GM19455 (cell line): ENCODE results near the gene LRRTM3.

Experiments
- ATAC-seq: cut with Tn5 transposase; IDR thresholded peaks from one replicate; pipeline ENCODE4 v1.9.1; 2021; ENCODE audit not compliant: unreplicated experiment

The LRRTM3 gene

GRCh38 chr10:67112765-67113164 lies 186.9 kb downstream of the LRRTM3 start:
- ATAC-seq: no peak

GRCh38 chr10:67114945-67115344 lies 189.1 kb downstream of the LRRTM3 start:
- ATAC-seq: no peak

GRCh38 chr10:67115972-67116371 lies 190.1 kb downstream of the LRRTM3 start:
- ATAC-seq: no peak

DNA sequence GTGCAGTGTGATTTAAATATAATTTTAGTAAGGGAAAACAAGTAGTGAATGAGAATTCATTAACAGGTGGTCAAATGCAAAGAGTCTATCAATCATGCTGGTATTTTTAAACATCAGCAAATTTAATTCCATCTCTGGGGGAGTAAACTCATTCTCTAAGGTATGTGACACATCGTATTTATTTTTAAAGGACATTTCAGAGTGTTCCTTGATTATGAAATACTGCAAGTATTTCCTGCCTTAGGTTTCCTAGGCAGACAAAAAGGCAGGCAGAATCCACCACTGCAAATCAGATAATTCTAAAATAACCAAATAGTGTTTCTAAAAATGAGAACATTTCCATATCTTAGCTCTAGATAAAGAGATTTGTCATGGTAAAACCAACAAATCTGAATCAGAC lies 193.8 kb downstream of the LRRTM3 start:
- no peak for ATAC-seq

GRCh38 chr10:67127441-67127840 lies 201.6 kb downstream of the LRRTM3 start:
- ATAC-seq: no peak

GRCh38 chr10:67140641-67141040 lies 214.8 kb downstream of the LRRTM3 start:
- ATAC-seq: no peak

DNA sequence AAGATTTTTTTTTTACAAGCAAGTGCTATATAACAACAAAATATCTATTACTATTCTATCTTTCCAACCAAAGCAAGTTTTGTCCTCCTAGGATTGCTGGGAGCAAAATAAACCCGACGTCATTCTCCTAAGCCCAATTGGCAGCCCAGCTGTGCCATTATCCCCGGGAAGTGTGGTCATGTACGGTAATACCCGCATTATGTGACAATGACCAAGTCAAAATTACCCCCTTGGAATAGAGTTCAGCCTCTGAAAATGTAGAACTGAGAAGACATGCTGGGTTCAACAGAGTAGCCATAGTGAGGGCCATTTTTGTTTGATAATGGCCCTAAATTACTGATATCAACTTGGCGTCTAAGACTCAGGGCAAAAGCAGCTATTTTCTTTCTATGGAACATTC lies 215.5 kb downstream of the LRRTM3 start:
- ATAC-seq: no peak

DNA sequence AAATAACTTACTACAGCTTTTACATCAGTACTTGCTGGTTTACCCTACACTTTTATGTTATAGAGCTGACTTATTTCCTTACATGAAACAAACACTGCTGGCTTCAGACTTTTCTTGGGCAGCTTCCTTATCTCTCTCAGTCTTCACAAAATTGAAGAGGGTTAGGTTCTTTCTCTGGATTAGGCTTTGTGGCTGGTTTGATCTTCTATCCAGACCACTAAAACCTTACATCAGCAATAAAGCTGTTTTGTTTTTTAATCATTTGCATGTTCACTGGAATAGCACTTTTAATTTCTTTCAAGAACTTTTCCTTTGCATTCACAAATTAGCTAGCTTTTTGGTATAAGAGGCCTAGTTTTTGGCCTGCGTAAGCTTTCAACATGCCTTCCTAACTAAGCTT lies 218.7 kb downstream of the LRRTM3 start:
- no peak for ATAC-seq
